HepG2 (cell line): ENCODE results near the gene RPS6KB1. TPM values are rescaled to one million over a fixed set of nuclear protein-coding genes. Genes with fewer than 3 reads are reported as not detected.
A peak's percentile ranks its signal among the peaks of the same experiment; 100 is the strongest.

Source experiments
- ATRX ChIP-seq: sonication (generic); formaldehyde crosslinking; IDR thresholded peaks from 2 replicates; pipeline ENCODE4 v1.4.0; 2020; ENCODE audit warnings: missing genetic modification reagents, borderline replicate concordance
- CHD4 ChIP-seq: fragments of 200-600 bp; sonication (generic); IDR thresholded peaks from 2 replicates; pipeline ENCODE4 v1.7.0; 2017; ENCODE audit warnings: mild to moderate bottlenecking, low read length, borderline replicate concordance
- ETV6 ChIP-seq: sonication (generic); formaldehyde crosslinking; conservative IDR thresholded peaks from 2 replicates; pipeline ENCODE4 v1.4.0; 2020; ENCODE audit warnings: missing genetic modification reagents
- HDAC1 ChIP-seq: sonication (generic); formaldehyde crosslinking; IDR thresholded peaks from 2 replicates; pipeline ENCODE4 v1.5.1; 2020; ENCODE audit warnings: mild to moderate bottlenecking, missing genetic modification reagents
- JUND ChIP-seq: sonication (generic); formaldehyde crosslinking; IDR thresholded peaks from 2 replicates; pipeline ENCODE4 v1.8.0; 2022; ENCODE audit warnings: mild to moderate bottlenecking, missing genetic modification reagents
- KAT2B ChIP-seq: fragments of 150-350 bp; IDR thresholded peaks from 2 replicates; pipeline ENCODE4 v1.6.1; 2014; ENCODE audit warnings: low read depth, low read length, borderline replicate concordance
- MEIS1 ChIP-seq: sonication (generic); formaldehyde crosslinking; IDR thresholded peaks from 2 replicates; pipeline ENCODE4 v1.9.0; 2021; ENCODE audit warnings: mild to moderate bottlenecking, missing genetic modification reagents, moderate library complexity, borderline replicate concordance
- MEIS2 ChIP-seq: sonication (generic); formaldehyde crosslinking; IDR thresholded peaks from 2 replicates; pipeline ENCODE4 v1.9.0; 2021; ENCODE audit warnings: mild to moderate bottlenecking, missing genetic modification reagents
- NFE2L1 ChIP-seq: sonication (generic); formaldehyde crosslinking; IDR thresholded peaks from 2 replicates; pipeline ENCODE4 v1.4.0; 2020; ENCODE audit warnings: missing genetic modification reagents, mild to moderate bottlenecking, borderline replicate concordance
- NKX3-1 ChIP-seq: sonication (generic); formaldehyde crosslinking; IDR thresholded peaks from 2 replicates; pipeline ENCODE4 v1.5.0; 2020; ENCODE audit warnings: missing genetic modification reagents
- TARDBP ChIP-seq: sonication (generic); formaldehyde crosslinking; IDR thresholded peaks from 2 replicates; pipeline ENCODE4 v1.8.0; 2022; ENCODE audit warnings: mild to moderate bottlenecking, missing genetic modification reagents
- TSC22D2 ChIP-seq: sonication (generic); formaldehyde crosslinking; IDR thresholded peaks from 2 replicates; pipeline ENCODE4 v1.5.1; 2020; ENCODE audit warnings: missing genetic modification reagents, mild to moderate bottlenecking, borderline replicate concordance
- ZNF12 ChIP-seq: sonication (generic); formaldehyde crosslinking; IDR thresholded peaks from 2 replicates; pipeline ENCODE4 v1.5.0; 2020; ENCODE audit warnings: missing genetic modification reagents
- ZNF274 ChIP-seq: sonication (generic); formaldehyde crosslinking; IDR thresholded peaks from 2 replicates; pipeline ENCODE4 v1.5.1; 2020; ENCODE audit warnings: mild to moderate bottlenecking, missing genetic modification reagents
- ZNF296 ChIP-seq: sonication (generic); formaldehyde crosslinking; conservative IDR thresholded peaks from 2 replicates; pipeline ENCODE4 v1.5.0; 2020; ENCODE audit warnings: mild to moderate bottlenecking, missing genetic modification reagents
- ZNF446 ChIP-seq: sonication (generic); formaldehyde crosslinking; IDR thresholded peaks from 2 replicates; pipeline ENCODE4 v1.5.0; 2020; ENCODE audit warnings: mild to moderate bottlenecking, missing genetic modification reagents
- ZNF530 ChIP-seq: sonication (generic); formaldehyde crosslinking; IDR thresholded peaks from 2 replicates; pipeline ENCODE4 v1.5.0; 2020; ENCODE audit warnings: low read depth, mild to moderate bottlenecking, missing genetic modification reagents
- ZNF569 ChIP-seq: sonication (generic); formaldehyde crosslinking; IDR thresholded peaks from 2 replicates; pipeline ENCODE4 v1.5.0; 2020; ENCODE audit warnings: mild to moderate bottlenecking, missing genetic modification reagents, moderate library complexity, borderline replicate concordance
- ZNF598 ChIP-seq: sonication (generic); formaldehyde crosslinking; IDR thresholded peaks from 2 replicates; pipeline ENCODE4 v1.5.1; 2020; ENCODE audit warnings: mild to moderate bottlenecking, missing genetic modification reagents, borderline replicate concordance
- ZNF678 ChIP-seq: sonication (generic); formaldehyde crosslinking; IDR thresholded peaks from 2 replicates; pipeline ENCODE4 v1.4.0; 2020; ENCODE audit warnings: mild to moderate bottlenecking, missing genetic modification reagents
- polyA plus RNA-seq, 8 experiments: library from polyadenylated mRNA; depleted of rRNA in 3 of 8; stranded (reverse) in 7 of 8; unstranded in 1 of 8; fragments of >200 nt; fragmentation: Illumina TruSeq in 4 of 8; extraction: Trizol in 4 of 8; gene quantifications; 2 replicates each; pipeline versions ENCODE4 v1.2.1 to v1.2.3, GENCODE V29; 2011 to 2016; ENCODE audit warnings: low read depth in 4 of 8, missing spikeins in 1 of 8, mixed read lengths in 1 of 8; ENCODE audit not compliant: insufficient read depth in 1 of 8
- total RNA-seq, 5 experiments: library from RNA; depleted of rRNA; stranded (reverse); fragments of >200 nt; fragmentation: Illumina TruSeq; extraction: Trizol; gene quantifications; 2 replicates each; pipeline ENCODE4 v1.2.3, GENCODE V29; 2016; ENCODE audit warnings: low read depth in 1 of 5
- TF ChIP-seq, protein P1 (sequence below): sonication (generic); formaldehyde crosslinking; IDR thresholded peaks from 2 replicates; pipeline ENCODE4 v1.5.0; 2020; ENCODE audit warnings: mild to moderate bottlenecking, missing genetic modification reagents
- TF ChIP-seq, protein P2 (sequence below): sonication (generic); formaldehyde crosslinking; conservative IDR thresholded peaks from 2 replicates; pipeline ENCODE4 v1.4.0; 2020; ENCODE audit warnings: missing genetic modification reagents
- TF ChIP-seq, protein P3 (sequence below): sonication (generic); formaldehyde crosslinking; IDR thresholded peaks from 2 replicates; pipeline ENCODE4 v1.4.0; 2020; ENCODE audit warnings: missing genetic modification reagents

RPS6KB1 gene
- total and polyA plus RNA-seq, 2 of the 13 experiments (the other 11 are each of a cell fraction or from before 2014, with no cell fraction given) = 16.5 to 42.2 TPM

DNA sequence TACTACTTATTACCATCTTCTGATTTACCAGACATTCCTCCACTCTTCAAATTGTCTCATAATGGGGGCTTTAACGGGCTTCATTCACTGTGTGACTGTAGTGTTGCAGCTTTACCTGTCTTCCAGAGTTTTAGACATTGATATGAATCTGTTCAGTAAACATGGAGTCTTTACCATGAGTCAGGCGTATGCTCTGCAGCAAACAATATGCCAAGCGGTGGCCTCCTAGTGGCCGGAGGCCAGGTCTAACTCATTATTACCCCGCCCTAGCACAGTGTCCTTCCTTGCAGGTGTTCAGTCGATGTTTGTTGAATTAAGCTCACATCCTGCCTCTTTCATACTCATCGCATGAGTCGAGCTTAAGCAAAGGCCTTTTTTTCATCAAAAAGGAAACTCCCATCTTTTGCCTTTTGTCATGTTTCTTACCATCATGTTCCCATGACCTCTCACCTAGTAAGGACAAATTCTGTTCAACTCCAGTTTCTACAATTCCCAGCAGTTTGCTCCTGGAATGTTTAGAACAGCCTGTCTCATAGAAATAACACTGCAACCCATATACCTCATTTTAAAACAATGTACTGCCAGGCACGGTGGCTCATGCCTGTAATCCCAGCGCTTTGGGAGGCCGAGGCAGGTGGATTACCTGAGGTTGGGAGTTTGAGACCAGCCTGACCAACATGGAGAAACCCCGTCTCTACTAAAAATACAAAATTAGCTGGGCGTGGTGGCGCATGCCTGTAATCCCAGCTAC, 39.6 kb upstream of the RPS6KB1 start (continued):
- TF ChIP-seq, protein P1, sequence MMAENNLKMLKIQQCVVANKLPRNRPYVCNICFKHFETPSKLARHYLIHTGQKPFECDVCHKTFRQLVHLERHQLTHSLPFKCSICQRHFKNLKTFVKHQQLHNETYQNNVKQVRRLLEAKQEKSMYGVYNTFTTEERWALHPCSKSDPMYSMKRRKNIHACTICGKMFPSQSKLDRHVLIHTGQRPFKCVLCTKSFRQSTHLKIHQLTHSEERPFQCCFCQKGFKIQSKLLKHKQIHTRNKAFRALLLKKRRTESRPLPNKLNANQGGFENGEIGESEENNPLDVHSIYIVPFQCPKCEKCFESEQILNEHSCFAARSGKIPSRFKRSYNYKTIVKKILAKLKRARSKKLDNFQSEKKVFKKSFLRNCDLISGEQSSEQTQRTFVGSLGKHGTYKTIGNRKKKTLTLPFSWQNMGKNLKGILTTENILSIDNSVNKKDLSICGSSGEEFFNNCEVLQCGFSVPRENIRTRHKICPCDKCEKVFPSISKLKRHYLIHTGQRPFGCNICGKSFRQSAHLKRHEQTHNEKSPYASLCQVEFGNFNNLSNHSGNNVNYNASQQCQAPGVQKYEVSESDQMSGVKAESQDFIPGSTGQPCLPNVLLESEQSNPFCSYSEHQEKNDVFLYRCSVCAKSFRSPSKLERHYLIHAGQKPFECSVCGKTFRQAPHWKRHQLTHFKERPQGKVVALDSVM (CRISPR knock-in tag) = peak; percentile 44; the same call in 1 of the 2 replicates
- TF ChIP-seq ZNF530 (CRISPR knock-in tag) (no peak), ZNF296 (CRISPR knock-in tag) (no peak), MEIS2 (CRISPR knock-in tag) (peak; percentile 96), ETV6 (no peak), JUND (CRISPR knock-in tag) (peak; percentile 66), ZNF446 (CRISPR knock-in tag) (no peak), ATRX (CRISPR knock-in tag) (no peak), TSC22D2 (CRISPR knock-in tag) (peak; percentile 71; the same call in 1 of the 2 replicates), HDAC1 (CRISPR knock-in tag) (peak; percentile 71), TARDBP (CRISPR knock-in tag) (peak; percentile 96), NKX3-1 (CRISPR knock-in tag) (no peak; the same call in 1 of the 2 replicates), ZNF274 (CRISPR knock-in tag) (no peak), CHD4 (peak; percentile 29; the same call in 1 of the 2 replicates), ZNF569 (CRISPR knock-in tag) (no peak), ZNF598 (CRISPR knock-in tag) (0 out of 2 replicates have a peak, but pooled peaks have one; percentile 9), NFE2L1 (CRISPR knock-in tag) (peak; percentile 93), ZNF12 (peak; percentile 78; the same call in 1 of the 2 replicates), MEIS1 (peak; percentile 46; the same call in 1 of the 2 replicates), ZNF678 (no peak), KAT2B (no peak)
- TF ChIP-seq, protein P2, sequence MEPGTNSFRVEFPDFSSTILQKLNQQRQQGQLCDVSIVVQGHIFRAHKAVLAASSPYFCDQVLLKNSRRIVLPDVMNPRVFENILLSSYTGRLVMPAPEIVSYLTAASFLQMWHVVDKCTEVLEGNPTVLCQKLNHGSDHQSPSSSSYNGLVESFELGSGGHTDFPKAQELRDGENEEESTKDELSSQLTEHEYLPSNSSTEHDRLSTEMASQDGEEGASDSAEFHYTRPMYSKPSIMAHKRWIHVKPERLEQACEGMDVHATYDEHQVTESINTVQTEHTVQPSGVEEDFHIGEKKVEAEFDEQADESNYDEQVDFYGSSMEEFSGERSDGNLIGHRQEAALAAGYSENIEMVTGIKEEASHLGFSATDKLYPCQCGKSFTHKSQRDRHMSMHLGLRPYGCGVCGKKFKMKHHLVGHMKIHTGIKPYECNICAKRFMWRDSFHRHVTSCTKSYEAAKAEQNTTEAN (CRISPR knock-in tag) = no peak
- TF ChIP-seq, protein P3, sequence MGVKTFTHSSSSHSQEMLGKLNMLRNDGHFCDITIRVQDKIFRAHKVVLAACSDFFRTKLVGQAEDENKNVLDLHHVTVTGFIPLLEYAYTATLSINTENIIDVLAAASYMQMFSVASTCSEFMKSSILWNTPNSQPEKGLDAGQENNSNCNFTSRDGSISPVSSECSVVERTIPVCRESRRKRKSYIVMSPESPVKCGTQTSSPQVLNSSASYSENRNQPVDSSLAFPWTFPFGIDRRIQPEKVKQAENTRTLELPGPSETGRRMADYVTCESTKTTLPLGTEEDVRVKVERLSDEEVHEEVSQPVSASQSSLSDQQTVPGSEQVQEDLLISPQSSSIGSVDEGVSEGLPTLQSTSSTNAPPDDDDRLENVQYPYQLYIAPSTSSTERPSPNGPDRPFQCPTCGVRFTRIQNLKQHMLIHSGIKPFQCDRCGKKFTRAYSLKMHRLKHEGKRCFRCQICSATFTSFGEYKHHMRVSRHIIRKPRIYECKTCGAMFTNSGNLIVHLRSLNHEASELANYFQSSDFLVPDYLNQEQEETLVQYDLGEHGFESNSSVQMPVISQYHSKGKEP (CRISPR knock-in tag) = peak; percentile 86
